Measurements from ENCODE around the gene OR4D2.

The OR4D2 gene

DNA sequence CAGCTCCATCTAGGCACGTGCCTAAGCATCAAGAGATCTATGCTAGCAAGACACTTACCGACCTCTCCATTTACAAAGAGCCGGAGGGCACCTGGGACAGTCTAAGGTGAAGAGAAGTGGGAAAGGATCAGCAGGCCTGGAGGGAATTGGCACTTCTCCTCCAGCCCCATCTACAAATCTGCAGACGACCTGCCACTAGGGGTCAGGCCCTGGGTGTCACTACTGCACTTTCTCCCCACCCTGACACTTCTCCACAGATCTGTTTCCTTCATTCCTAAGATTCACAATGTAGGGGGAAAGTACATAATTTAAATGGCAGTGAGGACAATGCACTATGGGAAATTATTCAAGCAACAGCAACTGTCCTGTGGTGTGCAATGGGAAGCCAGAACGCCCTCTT lies 44.1 kb downstream of the OR4D2 start:
- DNase-seq (ENCODE audit: low read depth in 3 of 3): no peak

DNA sequence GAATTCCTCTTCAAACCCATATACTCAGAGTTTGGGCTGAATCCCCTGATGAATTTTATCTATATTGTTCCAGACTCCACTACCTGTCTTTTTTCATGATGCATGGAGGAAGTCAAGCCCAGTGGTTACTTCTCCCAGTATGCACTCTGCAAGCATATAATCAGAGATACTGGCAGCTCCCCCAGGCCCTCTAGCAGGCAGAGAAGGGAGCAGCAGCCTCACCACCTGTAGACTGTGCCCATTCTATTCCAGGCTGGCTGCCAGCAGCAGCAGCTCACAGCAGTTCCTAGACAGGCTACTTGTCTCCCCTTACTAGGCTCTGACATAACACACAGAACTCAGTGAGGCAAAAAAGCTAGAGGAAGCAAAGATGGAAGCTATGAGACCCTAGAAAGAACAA lies 48.9 kb downstream of the OR4D2 start:
- no peak for DNase-seq (ENCODE audit: low read depth in 3 of 3)

DNA sequence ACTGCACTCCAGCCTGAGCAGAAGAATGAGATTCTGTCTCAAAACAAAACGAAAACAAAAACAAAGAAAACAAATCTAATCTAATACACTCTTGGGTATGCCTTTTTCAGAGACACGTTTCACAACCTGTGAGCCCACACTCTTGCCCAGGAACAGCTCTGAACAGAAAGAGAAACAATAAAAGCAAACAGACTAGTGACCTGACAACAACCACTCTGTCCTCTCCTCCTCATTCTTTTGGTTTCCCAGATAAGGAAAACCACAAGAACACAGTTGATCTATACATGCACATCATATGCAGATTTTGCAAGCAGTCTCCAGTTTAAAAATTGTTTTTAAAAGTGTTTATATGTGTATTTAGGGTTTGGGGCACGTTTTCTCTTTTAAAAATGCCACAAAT lies 51.0 kb downstream of the OR4D2 start:
- no peak for DNase-seq (ENCODE audit: low read depth in 3 of 3)

DNA sequence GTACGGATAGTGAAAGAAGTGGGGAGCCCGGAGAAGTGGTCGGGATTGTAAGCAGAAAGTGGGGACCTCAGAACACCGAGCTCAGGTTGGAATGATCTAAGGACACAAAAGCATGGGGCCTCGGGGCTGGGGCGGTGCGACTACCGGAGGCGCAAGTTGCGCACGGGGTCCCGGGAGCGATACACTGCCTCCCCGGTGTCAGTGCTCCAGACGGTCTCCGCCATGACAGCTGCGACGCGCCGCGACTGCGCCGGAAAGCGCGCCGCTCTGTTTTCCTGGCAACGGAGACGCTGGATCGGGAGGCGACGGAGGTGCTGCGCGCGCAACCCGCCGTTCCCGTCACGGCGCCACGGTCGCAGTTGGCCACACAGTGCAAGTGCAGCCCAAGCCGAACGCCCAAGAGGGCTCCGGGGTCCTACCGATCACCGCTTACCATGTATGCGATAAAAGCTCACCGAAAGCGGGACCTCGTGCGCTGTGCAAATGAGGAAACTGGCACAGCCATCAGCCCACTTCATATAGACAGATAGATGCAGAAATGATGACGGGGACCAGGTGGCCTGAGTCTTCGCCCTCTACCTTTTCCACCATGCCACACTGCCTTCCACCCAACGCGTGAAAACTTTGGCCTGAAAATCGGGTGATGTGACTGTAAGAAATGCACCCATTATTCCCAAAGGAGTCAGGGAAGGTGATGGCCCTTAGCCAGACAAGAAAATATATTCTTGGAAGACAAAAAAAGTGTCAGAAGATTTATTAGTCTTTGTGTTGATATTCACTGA lies 52.4 kb downstream of the OR4D2 start, which contains the start of gene MKS1:
Gene MKS1 (minus strand): TSS at position 249 of the 782 bp plus-strand sequence. CDS start 25 bp downstream, at position 224.
- DNase-seq (ENCODE audit: low read depth in 3 of 3): peak; percentile 88 to 95 (median 93)

DNA sequence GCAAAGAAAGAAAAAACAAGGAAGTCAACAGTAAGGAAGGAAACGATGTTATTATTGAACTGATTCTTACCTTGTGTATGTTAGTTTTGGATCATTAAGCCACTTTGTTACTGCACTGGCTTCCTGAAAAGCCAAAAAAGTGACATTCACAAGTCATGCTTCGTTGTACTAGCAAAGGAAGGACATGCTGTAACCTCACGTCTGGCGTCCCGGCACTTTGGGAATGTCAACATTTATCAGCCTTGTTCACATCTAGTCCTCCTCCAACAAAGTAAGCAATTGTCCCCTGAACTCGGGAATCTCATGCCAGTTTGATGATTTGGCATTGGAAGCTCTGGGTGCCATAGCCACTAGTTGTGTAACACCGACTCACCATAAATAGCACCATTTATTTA lies 53.0 kb downstream of the OR4D2 start:
- no peak for DNase-seq (ENCODE audit: low read depth in 3 of 3)

Data from stimulated activated CD4-positive, alpha-beta T cell treated with anti-CD3 and anti-CD28 coated beads, TNF-alpha, amount 100 ng/mL, for 48 hours (primary cell).